Mesendoderm (in vitro differentiated cells): ENCODE data around the gene TCFL5.
A peak's percentile ranks its signal among the peaks of the same experiment; 100 is the strongest.

Experiments used
- DNase-seq: peaks from one replicate; pipeline ENCODE4 v3.0.0; 2013
- H2AK5ac ChIP-seq: 2 replicates; pipeline ENCODE4 v1.6.1; 2013; ENCODE audit warnings: low read length, inconsistent platforms
- H2BK120ac ChIP-seq: 2 replicates; pipeline ENCODE4 v1.6.1; 2013; ENCODE audit warnings: low read depth, mild to moderate bottlenecking, low read length, moderate library complexity, mixed read lengths
- H2BK15ac ChIP-seq: replicated peaks from 2 replicates; pipeline ENCODE4 v1.6.1; 2013; ENCODE audit warnings: low read depth, mild to moderate bottlenecking, moderate library complexity
- H2BK5ac ChIP-seq: 2 replicates; pipeline ENCODE4 v1.6.1; 2013; ENCODE audit warnings: low read length, inconsistent platforms
- H3K18ac ChIP-seq: 2 replicates; pipeline ENCODE4 v1.6.1; 2013; ENCODE audit warnings: mild to moderate bottlenecking, low read length, mixed read lengths
- H3K23ac ChIP-seq: one replicate; pipeline ENCODE4 v1.6.1; 2013; ENCODE audit warnings: low read length
- H3K27ac ChIP-seq: 2 replicates; pipeline ENCODE4 v1.5.1; 2013; ENCODE audit warnings: low read depth, mild to moderate bottlenecking, inconsistent platforms, low read length, moderate library complexity
- H3K27me3 ChIP-seq: 2 replicates; pipeline ENCODE4 v1.6.1; 2013; ENCODE audit warnings: low read length, control low read depth, mild to moderate bottlenecking, inconsistent platforms; ENCODE audit not compliant: insufficient read depth, poor library complexity
- H3K36me3 ChIP-seq: 2 replicates; pipeline ENCODE4 v1.6.1; 2013; ENCODE audit warnings: low read length, inconsistent platforms; ENCODE audit not compliant: control insufficient read depth, insufficient read depth
- H3K4ac ChIP-seq: one replicate; pipeline ENCODE4 v1.6.1; 2013; ENCODE audit warnings: low read depth, mild to moderate bottlenecking, low read length, moderate library complexity
- H3K4me1 ChIP-seq: 2 replicates; pipeline ENCODE4 v1.6.1; 2013; ENCODE audit warnings: low read depth, low read length, inconsistent platforms; ENCODE audit not compliant: control insufficient read depth
- H3K4me2 ChIP-seq: 2 replicates; pipeline ENCODE4 v1.6.1; 2013; ENCODE audit warnings: low read length
- H3K4me3 ChIP-seq: 2 replicates; pipeline ENCODE4 v1.5.1; 2013; ENCODE audit warnings: mild to moderate bottlenecking, low read length
- H3K56ac ChIP-seq: one replicate; pipeline ENCODE4 v1.6.1; 2013; ENCODE audit warnings: low read length
- H3K79me1 ChIP-seq: 2 replicates; pipeline ENCODE4 v1.6.1; 2013; ENCODE audit warnings: low read length, inconsistent platforms
- H3K79me2 ChIP-seq: 2 replicates; pipeline ENCODE4 v1.6.1; 2013; ENCODE audit warnings: mild to moderate bottlenecking, low read length; ENCODE audit not compliant: control insufficient read depth, insufficient read depth
- H3K9ac ChIP-seq: 2 replicates; pipeline ENCODE4 v1.6.1; 2013; ENCODE audit warnings: low read length, inconsistent platforms
- H4K5ac ChIP-seq: one replicate; pipeline ENCODE4 v1.6.1; 2013; ENCODE audit warnings: low read length
- H4K8ac ChIP-seq: one replicate; pipeline ENCODE4 v1.6.1; 2013; ENCODE audit warnings: low read depth, mild to moderate bottlenecking, control low read depth, low read length, moderate library complexity
- WGBS: extraction: QIAGEN DNeasy Blood & Tissue Kit; methylation state at CpG from one replicate; pipeline ENCODE4 v1.1.7; 2013; ENCODE audit warnings: low lambda C conversion rate, missing lambda C conversion rate; ENCODE audit not compliant: insufficient coverage; ENCODE audit errors: extremely low coverage; 5-methylcytosine and 5-hydroxymethylcytosine counted together

TCFL5 gene

GRCh38 chr20:62807444-62808210 lies 54.0 kb downstream of the TCFL5 start:
- no peak for DNase-seq
- no peak overlapping the region for H3K4me3 ChIP-seq
- no peak overlapping the region for H2AK5ac ChIP-seq
- no peak overlapping the region for H3K9ac ChIP-seq
- no peak overlapping the region for H2BK15ac ChIP-seq
- no peaks in the 10 kb centered on the region for H3K79me1 ChIP-seq
- no CpG with 5 or more reads among the region's 23 CpGs for WGBS
- H2BK120ac ChIP-seq = no peak overlapping the region
- no peak overlapping the region for H3K23ac ChIP-seq
- H4K8ac ChIP-seq = no peak overlapping the region
- no peak overlapping the region for H3K4ac ChIP-seq
- no peak overlapping the region for H2BK5ac ChIP-seq
- H3K56ac ChIP-seq = no peak overlapping the region
- H3K4me1 ChIP-seq = no peaks in the 10 kb centered on the region
- no peak overlapping the region for H3K4me2 ChIP-seq
- H4K5ac ChIP-seq = no peak overlapping the region
- H3K79me2 ChIP-seq = no peaks in the 10 kb centered on the region
- no peak overlapping the region for H3K18ac ChIP-seq
- no peaks in the 10 kb centered on the region for H3K27me3 ChIP-seq
- H3K36me3 ChIP-seq = peaks cover 3% of the 10 kb centered on the region
- no peak overlapping the region for H3K27ac ChIP-seq

GRCh38 chr20:62806383-62807050 lies 55.1 kb downstream of the TCFL5 start:
- Histone ChIP-seq H3K4me2 (no peak overlapping the region), H2BK5ac (no peak overlapping the region), H3K9ac (no peak overlapping the region), H4K5ac (no peak overlapping the region), H3K27me3 (no peaks in the 10 kb centered on the region), H3K18ac (no peak overlapping the region), H3K4ac (no peak overlapping the region), H2BK120ac (no peak overlapping the region), H3K27ac (no peak overlapping the region), H2BK15ac (no peak overlapping the region), H3K79me1 (no peaks in the 10 kb centered on the region), H2AK5ac (no peak overlapping the region), H4K8ac (no peak overlapping the region), H3K36me3 (peaks cover 3% of the 10 kb centered on the region), H3K79me2 (no peaks in the 10 kb centered on the region), H3K4me1 (no peaks in the 10 kb centered on the region), H3K4me3 (no peak overlapping the region), H3K56ac (no peak overlapping the region), H3K23ac (no peak overlapping the region)
- DNase-seq = no peak
- WGBS = no CpG with 5 or more reads among the region's 11 CpGs

GRCh38 chr20:62805711-62806382 lies 55.8 kb downstream of the TCFL5 start:
- H3K27ac ChIP-seq = no peak overlapping the region
- no CpG with 5 or more reads among the region's 25 CpGs for WGBS
- H4K5ac ChIP-seq = no peak overlapping the region
- H3K4me1 ChIP-seq = no peaks in the 10 kb centered on the region
- no peak overlapping the region for H2AK5ac ChIP-seq
- H3K27me3 ChIP-seq = no peaks in the 10 kb centered on the region
- no peak for DNase-seq
- no peak overlapping the region for H4K8ac ChIP-seq
- no peaks in the 10 kb centered on the region for H3K79me2 ChIP-seq
- H3K4ac ChIP-seq = no peak overlapping the region
- H3K79me1 ChIP-seq = no peaks in the 10 kb centered on the region
- no peak overlapping the region for H3K23ac ChIP-seq
- peaks cover 3% of the 10 kb centered on the region for H3K36me3 ChIP-seq
- H3K4me3 ChIP-seq = peak overlapping the region; percentile 54
- peak overlapping the region; percentile 67 for H3K56ac ChIP-seq
- peak overlapping the region; percentile 78 for H3K4me2 ChIP-seq
- H2BK120ac ChIP-seq = no peak overlapping the region
- no peak overlapping the region for H2BK15ac ChIP-seq
- H3K9ac ChIP-seq = peak overlapping the region; percentile 97
- no peak overlapping the region for H2BK5ac ChIP-seq
- H3K18ac ChIP-seq = no peak overlapping the region

- Histone ChIP-seq H3K9ac (peak overlapping the region; percentile 97), H3K23ac (no peak overlapping the region), H3K79me2 (no peaks in the 10 kb centered on the region), H2AK5ac (no peak overlapping the region), H4K5ac (no peak overlapping the region), H2BK120ac (no peak overlapping the region), H3K4me2 (peak overlapping the region; percentile 78), H3K36me3 (peaks cover 6% of the 10 kb centered on the region), H2BK15ac (no peak overlapping the region), H3K4ac (peak overlapping the region; percentile 36), H3K18ac (peak overlapping the region; percentile 12), H4K8ac (no peak overlapping the region), H3K56ac (peak overlapping the region; percentile 99), H3K4me3 (peak overlapping the region; percentile 95), H3K4me1 (no peaks in the 10 kb centered on the region), H3K27ac (no peak overlapping the region), H2BK5ac (no peak overlapping the region), H3K79me1 (no peaks in the 10 kb centered on the region), H3K27me3 (no peaks in the 10 kb centered on the region)
- no peak for DNase-seq
- WGBS = no CpG with 5 or more reads among the region's 58 CpGs
Observed at GRCh38 chr20:62805155-62805710, 56.4 kb downstream of the TCFL5 start.

GRCh38 chr20:62804627-62805154 lies 56.9 kb downstream of the TCFL5 start, which contains the start of gene OGFR:
TSS of gene OGFR (plus strand) at chr20:62804835. CDS start at chr20:62804860, 25 bp downstream.
- Histone ChIP-seq H3K23ac (peak within 1 kb of the TSS; percentile 89), H3K4ac (peak within 1 kb of the TSS; percentile 36), H2AK5ac (no peak within 1 kb of the TSS), H2BK15ac (no peak within 1 kb of the TSS), H4K5ac (no peak within 1 kb of the TSS), H3K79me1 (no peaks in the 10 kb centered on the region), H3K9ac (peak within 1 kb of the TSS; percentile 97), H3K36me3 (peaks cover 3% of the 10 kb centered on the region), H3K4me2 (peak within 1 kb of the TSS; percentile 78), H3K27me3 (no peaks in the 10 kb centered on the region), H3K79me2 (no peaks in the 10 kb centered on the region), H3K4me1 (no peaks in the 10 kb centered on the region), H3K18ac (peak within 1 kb of the TSS; percentile 19), H3K27ac (no peak within 1 kb of the TSS), H4K8ac (no peak within 1 kb of the TSS), H2BK120ac (no peak within 1 kb of the TSS), H3K56ac (peak within 1 kb of the TSS; percentile 99), H3K4me3 (peak within 1 kb of the TSS; percentile 95), H2BK5ac (no peak within 1 kb of the TSS)
- peak; percentile 54 for DNase-seq
- WGBS = no CpG with 5 or more reads among the region's 77 CpGs
